ENCODE measurements around the gene GNA15. TPM values are rescaled to one million over a fixed set of nuclear protein-coding genes. Genes with fewer than 3 reads are reported as not detected.
"Not testable (repeated sequence)": the region's sequence is repeated elsewhere in the genome, so short reads cannot be mapped to it uniquely, and the experiment has no call there.

GNA15 gene
- total RNA-seq, 4 donors from 2014 or later = 74.3 to 105 (median 84.2) TPM

GRCh38 chr19:3190921-3191805 is 55.3 kb downstream of the GNA15 start:
- no peak for TF ChIP-seq POLR2A (IDR thresholded peaks at IDR 0.05)
- TF ChIP-seq CTCF (IDR thresholded peaks at IDR 0.05) = no peak
- intact Hi-C loops (cut with DNase I; ENCODE audit: low total_unique reads) = no loop called here
- WGBS, 2 donors = 90 to 92% methylated on average over 39 to 46 of the region's 46 CpGs
- no peak for DNase-seq (ENCODE audit: low spot score in 2 of 2)
- no peak overlapping the region for H3K4me3 ChIP-seq (ENCODE audit: low read depth, poor library complexity, severe bottlenecking)

- DNase-seq (ENCODE audit: low spot score in 2 of 2); intact Hi-C loops (cut with DNase I; ENCODE audit: low total_unique reads); H3K4me3 ChIP-seq (ENCODE audit: low read depth, poor library complexity, severe bottlenecking): not testable (repeated sequence)
- 94 to 96% methylated on average over 12 of the region's 12 CpGs for WGBS, 2 donors
These were observed 55.9 kb downstream of the GNA15 start for GRCh38 chr19:3191806-3192104.

DNA sequence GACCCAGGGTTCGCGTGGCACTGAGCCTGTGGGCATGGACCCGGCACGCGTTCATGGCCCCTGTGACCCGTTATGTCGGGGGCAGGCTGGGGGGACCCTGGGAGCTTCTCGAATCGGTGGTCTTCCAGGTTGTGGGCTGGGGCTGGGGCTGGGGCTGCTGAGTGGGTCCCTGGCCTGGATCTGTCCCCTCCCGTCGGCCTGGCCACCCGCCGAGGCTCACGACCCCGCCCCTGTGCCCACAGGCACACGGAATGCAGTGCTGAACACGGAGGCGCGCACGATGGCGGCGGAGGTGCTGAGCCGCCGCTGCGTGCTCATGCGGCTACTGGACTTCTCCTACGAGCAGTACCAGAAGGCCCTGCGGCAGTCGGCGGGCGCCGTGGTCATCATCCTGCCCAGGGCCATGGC is 56.4 kb downstream of the GNA15 start:
- H3K4me3 ChIP-seq (ENCODE audit: low read depth, poor library complexity, severe bottlenecking) = no peak overlapping the region
- WGBS, 2 donors = 83 to 95% methylated on average over 6 to 13 of the region's 32 CpGs
- intact Hi-C loops (cut with DNase I; ENCODE audit: low total_unique reads) = no loop called here
- no peak for TF ChIP-seq CTCF (IDR thresholded peaks at IDR 0.05)
- TF ChIP-seq POLR2A (IDR thresholded peaks at IDR 0.05) = no peak
- DNase-seq (ENCODE audit: low spot score in 2 of 2) = no peak

GRCh38 chr19:3192684-3193083 is 56.9 kb downstream of the GNA15 start:
- no peak for TF ChIP-seq POLR2A (IDR thresholded peaks at IDR 0.05)
- no peak for TF ChIP-seq CTCF (IDR thresholded peaks at IDR 0.05)
- H3K4me3 ChIP-seq (ENCODE audit: low read depth, poor library complexity, severe bottlenecking) = no peak overlapping the region
- no peak for DNase-seq (ENCODE audit: low spot score in 2 of 2)
- intact Hi-C loops (cut with DNase I; ENCODE audit: low total_unique reads) = no loop called here
- WGBS, 2 donors = 92 to 100% methylated on average over 1 to 14 of the region's 14 CpGs

DNA sequence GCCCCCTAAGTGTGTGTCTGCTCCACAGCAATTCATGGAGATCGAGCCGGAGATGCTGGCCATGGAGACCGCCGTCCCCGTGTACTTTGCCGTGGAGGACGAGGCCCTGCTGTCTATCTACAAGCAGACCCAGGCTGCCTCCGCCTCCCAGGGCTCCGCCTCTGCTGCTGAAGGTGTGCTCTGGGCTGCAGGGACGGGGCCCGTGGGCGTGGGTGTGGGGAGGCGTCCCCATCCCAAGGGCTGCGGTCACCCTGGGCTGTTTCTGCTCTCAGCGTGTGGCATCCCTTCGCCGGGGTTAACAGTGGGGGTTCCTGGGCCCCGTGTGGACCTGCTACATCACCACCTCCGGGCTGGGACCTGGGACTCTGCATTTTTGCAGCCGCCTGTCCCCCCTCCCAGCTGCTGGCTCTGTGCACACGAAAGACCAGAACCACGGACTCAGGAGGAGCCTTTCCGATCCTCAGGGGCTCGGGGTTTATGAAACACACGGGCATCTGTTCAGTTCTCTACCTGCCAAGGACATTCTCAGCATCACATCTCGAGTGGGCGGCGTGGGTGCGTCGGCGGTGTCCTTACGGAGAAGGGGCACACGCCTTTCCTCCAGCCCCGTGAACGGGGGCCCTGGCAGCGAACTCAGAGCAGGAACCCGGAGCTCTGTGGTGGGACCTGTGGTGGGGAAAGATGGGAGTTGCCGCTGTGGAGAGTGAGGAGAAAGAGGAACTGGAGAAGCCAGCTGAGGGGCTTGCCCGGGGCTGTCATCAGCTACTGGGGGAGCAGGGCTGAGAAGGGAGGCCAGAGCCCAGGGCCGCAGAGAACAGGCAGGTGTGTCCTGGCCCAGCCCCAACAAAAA is 57.6 kb downstream of the GNA15 start:
- no peak overlapping the region for H3K4me3 ChIP-seq (ENCODE audit: low read depth, poor library complexity, severe bottlenecking)
- 82 to 86% methylated on average over 35 to 39 of the region's 40 CpGs for WGBS, 2 donors
- DNase-seq (ENCODE audit: low spot score in 2 of 2) = no peak
- intact Hi-C loops (cut with DNase I; ENCODE audit: low total_unique reads) = no loop called here
- TF ChIP-seq CTCF (IDR thresholded peaks at IDR 0.05) = no peak
